NOMO-1 treated with DMSO at 0.1 percent for 48 hours (cell line): Measurements from ENCODE around the gene IARS2.
"Not testable (repeated sequence)": the region's sequence is repeated elsewhere in the genome, so short reads cannot be mapped to it uniquely, and the experiment has no call there.

Experiments used
- DNase-seq: peaks from one replicate; lab custom pipeline; 2025; ENCODE audit not compliant: unreplicated experiment; lab: John Stamatoyannopoulos, UW

The IARS2 gene

GRCh38 chr1:220112600-220112999 lies 18.7 kb downstream of the IARS2 start:
- not testable (repeated sequence) for DNase-seq

- DNase-seq: peak; percentile 26
These were observed 19.3 kb downstream of the IARS2 start for GRCh38 chr1:220113136-220113695.

- no peak for DNase-seq
These were observed 25.1 kb downstream of the IARS2 start for GRCh38 chr1:220119043-220119512.

- DNase-seq: no peak
These were observed 28.0 kb downstream of the IARS2 start for GRCh38 chr1:220121791-220122530.

GRCh38 chr1:220123066-220123465 lies 29.1 kb downstream of the IARS2 start:
- no peak for DNase-seq

GRCh38 chr1:220123889-220124288 lies 30.0 kb downstream of the IARS2 start:
- DNase-seq: no peak

- DNase-seq: no peak
These were observed 30.6 kb downstream of the IARS2 start for GRCh38 chr1:220124542-220124941.

GRCh38 chr1:220127076-220127475 lies 33.1 kb downstream of the IARS2 start:
- no peak for DNase-seq

GRCh38 chr1:220129479-220130210 lies 35.7 kb downstream of the IARS2 start:
- no peak for DNase-seq

GRCh38 chr1:220135755-220136154 lies 41.8 kb downstream of the IARS2 start:
- no peak for DNase-seq

GRCh38 chr1:220137019-220137786 lies 43.3 kb downstream of the IARS2 start:
- no peak for DNase-seq

GRCh38 chr1:220139966-220140365 lies 46.0 kb downstream of the IARS2 start:
- DNase-seq: no peak

- no peak for DNase-seq
These were observed 50.1 kb downstream of the IARS2 start for GRCh38 chr1:220144051-220144450.

GRCh38 chr1:220149742-220150141 lies 55.8 kb downstream of the IARS2 start:
- peak; percentile 2 for DNase-seq

- DNase-seq: no peak
These were observed 57.5 kb downstream of the IARS2 start for GRCh38 chr1:220151454-220151853.

- DNase-seq: no peak
These were observed 59.2 kb downstream of the IARS2 start for GRCh38 chr1:220153147-220153546.

GRCh38 chr1:220156620-220157146 lies 62.8 kb downstream of the IARS2 start:
- DNase-seq: no peak

GRCh38 chr1:220157738-220158137 lies 63.8 kb downstream of the IARS2 start:
- no peak for DNase-seq

- not testable (repeated sequence) for DNase-seq
These were observed 64.6 kb downstream of the IARS2 start for GRCh38 chr1:220158530-220158929.

- no peak for DNase-seq
These were observed 65.1 kb downstream of the IARS2 start for GRCh38 chr1:220159041-220159440.

- DNase-seq: no peak
These were observed 66.1 kb downstream of the IARS2 start for GRCh38 chr1:220160027-220160426.
